Stimulated activated CD8-positive, alpha-beta memory T cell treated with anti-CD3 and anti-CD28 coated beads, Interleukin-12 subunit alpha, Interleukin-12 subunit beta, amount 100 ng/mL, for 1 hour (primary cell): ENCODE results near the gene CHST8.

Experiments
- DNase-seq: peaks from one replicate; pipeline ENCODE4 v3.0.0-alpha.2; 2020; ENCODE audit warnings: low read depth

CHST8 gene

GRCh38 chr19:33718651-33719254 lies 97.0 kb downstream of the CHST8 start:
- DNase-seq, result no peak

- no peak for DNase-seq
Measured at GRCh38 chr19:33719366-33720154, 97.8 kb downstream of the CHST8 start.

- DNase-seq, result no peak
Measured at GRCh38 chr19:33720155-33720493, 98.4 kb downstream of the CHST8 start.

GRCh38 chr19:33720691-33721682 lies 99.2 kb downstream of the CHST8 start:
- DNase-seq, result no peak

GRCh38 chr19:33721735-33722297 lies 100.1 kb downstream of the CHST8 start:
- no peak for DNase-seq

GRCh38 chr19:33722456-33723239 lies 100.9 kb downstream of the CHST8 start:
- DNase-seq, result no peak

- no peak for DNase-seq
Measured at GRCh38 chr19:33723512-33723911, 101.8 kb downstream of the CHST8 start.

GRCh38 chr19:33724021-33724720 lies 102.4 kb downstream of the CHST8 start:
- no peak for DNase-seq

GRCh38 chr19:33724721-33725060 lies 102.9 kb downstream of the CHST8 start:
- no peak for DNase-seq

- no peak for DNase-seq
Measured at GRCh38 chr19:33725567-33725966, 103.8 kb downstream of the CHST8 start.

DNA sequence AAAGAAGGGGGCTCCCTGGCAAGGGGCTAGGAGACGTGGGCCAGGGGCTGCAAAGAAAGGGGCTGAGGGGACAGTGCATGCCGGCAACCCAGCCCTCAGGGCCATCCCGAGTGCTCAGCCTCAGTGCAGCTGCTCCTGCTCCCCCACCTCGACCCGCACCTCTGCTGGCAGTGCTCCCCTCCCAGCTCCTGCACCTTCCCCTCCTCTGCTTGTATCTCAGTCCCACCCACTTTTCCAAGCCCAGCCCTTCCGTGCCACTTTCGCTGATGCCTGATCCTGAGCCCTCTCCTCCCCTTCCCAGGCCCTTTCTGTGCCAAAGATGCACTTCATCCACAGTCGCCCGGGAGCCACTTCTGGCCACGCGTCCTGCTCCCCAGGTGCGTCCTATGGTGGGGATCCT lies 105.0 kb downstream of the CHST8 start:
- DNase-seq, result no peak

GRCh38 chr19:33727331-33727998 lies 105.7 kb downstream of the CHST8 start:
- no peak for DNase-seq

DNA sequence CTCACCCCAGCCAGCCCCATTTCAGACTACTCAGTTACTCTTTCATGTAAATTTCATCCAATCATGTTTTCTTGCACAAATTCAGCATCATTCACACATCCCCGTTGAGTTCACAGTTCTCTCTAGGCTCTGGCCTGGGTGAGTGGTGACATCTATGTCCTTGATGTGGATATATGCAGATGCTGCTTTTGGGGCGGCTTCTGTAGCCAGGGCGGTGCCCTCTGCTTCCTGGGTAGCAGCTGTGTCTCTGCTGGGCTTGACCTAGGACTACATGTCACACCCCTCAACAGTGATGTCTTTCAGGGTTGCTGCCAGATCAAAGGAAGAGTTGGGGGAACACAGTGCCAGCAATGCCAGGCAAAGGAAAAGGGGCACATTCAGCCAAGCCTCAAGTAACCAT lies 106.4 kb downstream of the CHST8 start:
- DNase-seq, result no peak

DNA sequence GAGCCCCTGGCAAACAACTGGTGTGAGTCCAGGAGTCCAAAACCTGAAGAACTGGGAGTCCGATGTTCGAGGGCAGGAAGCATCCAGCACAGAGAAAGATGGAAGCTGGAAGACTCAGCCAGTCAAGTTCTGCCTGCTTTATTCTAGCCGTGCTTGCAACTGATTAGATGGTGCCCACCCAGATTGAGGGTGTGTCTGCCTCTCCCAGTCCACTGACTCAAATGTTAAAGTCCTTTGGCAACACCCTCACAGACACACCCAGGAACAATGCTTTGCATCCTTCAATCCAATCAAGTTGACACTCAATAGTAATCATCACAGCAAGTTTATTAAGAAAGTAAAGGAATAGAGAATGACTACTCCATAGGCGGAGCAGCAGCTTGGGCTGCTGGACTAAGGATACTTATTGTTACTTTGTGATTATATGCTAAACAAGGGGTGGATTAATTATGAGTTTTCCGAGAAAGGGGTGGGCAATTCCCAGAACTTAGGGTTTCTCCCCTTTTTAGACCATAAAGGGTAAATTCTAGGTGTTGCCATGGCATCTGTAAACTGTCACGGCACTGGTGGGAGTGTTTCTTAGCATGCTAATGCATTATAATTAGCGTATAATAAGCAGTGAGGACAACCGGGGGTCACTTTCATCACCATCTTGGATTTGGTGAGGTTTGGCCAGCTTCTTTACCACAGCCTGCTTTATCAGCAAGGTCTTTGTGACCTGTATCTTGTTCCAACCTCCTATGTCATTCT lies 109.3 kb downstream of the CHST8 start:
- DNase-seq, result no peak

DNA sequence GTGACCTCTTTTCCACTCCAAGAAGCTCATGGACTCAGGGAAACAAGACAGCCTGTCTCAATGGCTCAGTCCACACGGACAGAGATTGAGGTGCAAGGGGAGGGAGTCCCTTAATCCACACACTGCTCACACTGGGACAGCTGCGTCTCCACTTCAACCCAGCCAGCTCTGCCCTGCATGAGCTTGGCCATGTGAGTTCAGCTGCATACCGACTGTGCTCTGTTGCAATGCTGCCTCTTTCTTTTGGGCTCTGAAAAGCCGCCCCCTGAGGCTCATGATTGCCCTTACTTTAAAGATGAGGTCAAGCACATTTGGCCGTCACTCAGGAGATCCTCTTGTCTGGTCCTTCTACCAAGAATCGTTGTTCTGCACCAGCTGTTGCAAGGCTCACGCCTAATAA lies 110.1 kb downstream of the CHST8 start:
- DNase-seq, result no peak

DNA sequence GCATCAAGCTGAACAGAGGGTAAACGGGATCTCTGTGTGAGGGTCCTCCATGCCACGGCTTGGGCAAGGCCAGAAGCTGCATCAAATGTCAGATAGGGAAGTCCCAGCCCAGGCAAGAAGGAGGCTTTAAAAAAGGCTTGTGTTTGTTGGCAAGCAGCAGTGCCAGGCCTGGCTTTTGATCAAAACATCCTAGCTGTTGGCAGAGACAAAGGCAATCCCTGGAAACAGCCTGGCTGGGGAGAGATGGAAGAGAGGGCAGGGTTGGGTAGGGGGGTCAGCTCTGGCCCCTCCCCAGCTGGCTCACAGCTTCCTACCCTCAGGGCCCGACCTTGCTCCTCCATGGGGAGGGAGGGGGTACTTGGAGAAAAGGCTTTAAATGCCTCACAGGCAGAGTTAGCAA lies 113.2 kb downstream of the CHST8 start:
- DNase-seq, result no peak

GRCh38 chr19:33736158-33736557 lies 114.4 kb downstream of the CHST8 start:
- DNase-seq, result no peak

GRCh38 chr19:33736787-33737186 lies 115.0 kb downstream of the CHST8 start:
- no peak for DNase-seq

DNA sequence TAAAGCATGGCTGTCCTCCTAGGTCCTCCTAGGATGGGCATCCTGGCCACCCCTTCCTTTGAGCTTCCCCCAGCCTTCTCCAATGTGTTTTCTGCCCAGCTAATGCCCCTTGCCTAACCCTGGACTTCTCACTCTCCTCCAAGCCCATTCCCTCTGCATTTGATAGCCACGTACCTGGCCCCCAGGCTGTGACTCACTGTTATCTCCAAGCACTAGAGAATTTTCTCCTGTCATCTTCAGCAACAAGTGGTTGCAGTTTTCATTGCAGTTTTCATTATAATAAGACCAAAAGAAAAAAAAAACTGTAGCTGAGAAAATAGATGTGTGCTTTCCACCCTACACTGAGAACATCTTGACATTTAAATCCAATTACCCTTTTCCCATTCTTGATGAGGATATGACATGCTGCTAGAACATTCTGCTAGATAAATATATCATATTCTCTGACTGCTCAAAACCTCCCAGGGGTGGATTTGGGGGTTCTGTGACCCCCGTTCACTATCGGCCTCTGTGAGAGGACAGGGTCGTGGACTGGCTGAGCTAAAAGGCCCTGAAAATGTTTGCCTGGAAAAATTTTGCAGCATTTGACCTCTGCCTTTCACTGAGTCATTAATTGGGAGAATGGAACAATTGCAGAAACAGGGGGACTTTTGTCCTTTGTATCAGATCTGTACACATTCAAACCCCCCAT lies 116.1 kb downstream of the CHST8 start:
- no peak for DNase-seq
